PC-9 (cell line): Measurements from ENCODE around the gene PTDSS2.

Experiments used
- EZH2 ChIP-seq: fragments of 200-600 bp; sonication (generic); IDR thresholded peaks from 2 replicates; pipeline ENCODE4 v1.8.0; 2017; ENCODE audit warnings: antibody characterized with exemption, low read depth
- TF ChIP-seq, protein P1 (sequence below): fragments of 200-600 bp; sonication (generic); conservative IDR thresholded peaks from 2 replicates; pipeline ENCODE4 v1.6.1; 2017; ENCODE audit warnings: mixed run types, antibody characterized with exemption, mild to moderate bottlenecking, moderate library complexity

DNA sequence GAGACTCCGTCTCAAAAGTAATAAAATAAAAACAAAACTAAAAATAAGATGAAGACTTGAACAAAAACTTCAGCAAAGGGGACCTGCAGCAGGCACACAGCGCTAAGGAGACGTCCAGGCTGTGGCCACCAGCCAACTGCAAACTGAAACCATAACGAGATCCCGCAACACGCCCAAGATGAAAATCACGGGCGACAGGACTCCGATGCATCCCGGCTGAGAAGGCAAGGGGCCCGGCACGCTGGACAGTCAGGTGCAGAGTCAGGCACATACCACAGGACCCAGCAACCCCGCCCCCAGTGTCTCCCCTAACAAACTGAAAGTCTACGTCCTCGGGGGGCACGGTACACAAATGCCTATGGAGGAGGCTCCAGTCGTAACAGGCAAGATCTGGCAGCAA lies 76.1 kb downstream of the PTDSS2 start:
- no peak for TF ChIP-seq EZH2
- TF ChIP-seq, protein P1, sequence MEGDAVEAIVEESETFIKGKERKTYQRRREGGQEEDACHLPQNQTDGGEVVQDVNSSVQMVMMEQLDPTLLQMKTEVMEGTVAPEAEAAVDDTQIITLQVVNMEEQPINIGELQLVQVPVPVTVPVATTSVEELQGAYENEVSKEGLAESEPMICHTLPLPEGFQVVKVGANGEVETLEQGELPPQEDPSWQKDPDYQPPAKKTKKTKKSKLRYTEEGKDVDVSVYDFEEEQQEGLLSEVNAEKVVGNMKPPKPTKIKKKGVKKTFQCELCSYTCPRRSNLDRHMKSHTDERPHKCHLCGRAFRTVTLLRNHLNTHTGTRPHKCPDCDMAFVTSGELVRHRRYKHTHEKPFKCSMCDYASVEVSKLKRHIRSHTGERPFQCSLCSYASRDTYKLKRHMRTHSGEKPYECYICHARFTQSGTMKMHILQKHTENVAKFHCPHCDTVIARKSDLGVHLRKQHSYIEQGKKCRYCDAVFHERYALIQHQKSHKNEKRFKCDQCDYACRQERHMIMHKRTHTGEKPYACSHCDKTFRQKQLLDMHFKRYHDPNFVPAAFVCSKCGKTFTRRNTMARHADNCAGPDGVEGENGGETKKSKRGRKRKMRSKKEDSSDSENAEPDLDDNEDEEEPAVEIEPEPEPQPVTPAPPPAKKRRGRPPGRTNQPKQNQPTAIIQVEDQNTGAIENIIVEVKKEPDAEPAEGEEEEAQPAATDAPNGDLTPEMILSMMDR: no peak
